Measurements from ENCODE around the gene ANKRD16. TPM values are rescaled to one million over a fixed set of nuclear protein-coding genes. Genes with fewer than 3 reads are reported as not detected.
A peak's percentile ranks its signal among the peaks of the same experiment; 100 is the strongest.

The ANKRD16 gene
- total RNA-seq, 1 donor from 2014 or later: 10.4 TPM

DNA sequence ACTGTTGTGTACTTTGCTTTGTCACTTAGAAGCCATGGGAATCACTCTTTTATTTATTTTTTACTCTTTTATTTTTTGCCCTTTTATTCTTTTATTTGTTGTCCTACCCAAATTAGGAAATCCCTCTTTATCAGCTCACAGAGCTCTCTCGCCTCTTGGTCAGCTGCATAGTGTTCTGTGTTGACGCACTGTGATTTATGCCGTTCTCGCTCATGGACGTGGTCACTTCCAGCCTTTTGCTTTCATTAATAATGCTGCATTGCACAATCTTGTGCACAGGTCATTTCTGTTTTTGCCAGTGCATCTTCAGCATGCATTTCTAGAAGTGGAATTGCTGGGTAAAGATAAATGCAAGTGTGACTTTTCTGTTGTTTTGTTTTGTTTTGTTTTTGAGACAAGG is 42.7 kb upstream of the ANKRD16 start:
- no peak overlapping the region for H3K4me3 ChIP-seq
- TF ChIP-seq, protein P1, sequence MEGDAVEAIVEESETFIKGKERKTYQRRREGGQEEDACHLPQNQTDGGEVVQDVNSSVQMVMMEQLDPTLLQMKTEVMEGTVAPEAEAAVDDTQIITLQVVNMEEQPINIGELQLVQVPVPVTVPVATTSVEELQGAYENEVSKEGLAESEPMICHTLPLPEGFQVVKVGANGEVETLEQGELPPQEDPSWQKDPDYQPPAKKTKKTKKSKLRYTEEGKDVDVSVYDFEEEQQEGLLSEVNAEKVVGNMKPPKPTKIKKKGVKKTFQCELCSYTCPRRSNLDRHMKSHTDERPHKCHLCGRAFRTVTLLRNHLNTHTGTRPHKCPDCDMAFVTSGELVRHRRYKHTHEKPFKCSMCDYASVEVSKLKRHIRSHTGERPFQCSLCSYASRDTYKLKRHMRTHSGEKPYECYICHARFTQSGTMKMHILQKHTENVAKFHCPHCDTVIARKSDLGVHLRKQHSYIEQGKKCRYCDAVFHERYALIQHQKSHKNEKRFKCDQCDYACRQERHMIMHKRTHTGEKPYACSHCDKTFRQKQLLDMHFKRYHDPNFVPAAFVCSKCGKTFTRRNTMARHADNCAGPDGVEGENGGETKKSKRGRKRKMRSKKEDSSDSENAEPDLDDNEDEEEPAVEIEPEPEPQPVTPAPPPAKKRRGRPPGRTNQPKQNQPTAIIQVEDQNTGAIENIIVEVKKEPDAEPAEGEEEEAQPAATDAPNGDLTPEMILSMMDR (IDR thresholded peaks at IDR 0.05): no peak
- intact Hi-C loops (cut with DNase I): no loop called here
- no peak overlapping the region for H3K27ac ChIP-seq
- peaks cover 63 to 85% of the 10 kb centered on the region in 2 donors for H3K36me3 ChIP-seq
- DNase-seq (ENCODE audit: low spot score in 2 of 2): no peak
- H3K27me3 ChIP-seq: no peaks in the 10 kb centered on the region
- H3K9me3 ChIP-seq: no peaks in the 10 kb centered on the region
- H3K4me1 ChIP-seq: peaks cover 0 to 4% of the 10 kb centered on the region in 2 donors

DNA sequence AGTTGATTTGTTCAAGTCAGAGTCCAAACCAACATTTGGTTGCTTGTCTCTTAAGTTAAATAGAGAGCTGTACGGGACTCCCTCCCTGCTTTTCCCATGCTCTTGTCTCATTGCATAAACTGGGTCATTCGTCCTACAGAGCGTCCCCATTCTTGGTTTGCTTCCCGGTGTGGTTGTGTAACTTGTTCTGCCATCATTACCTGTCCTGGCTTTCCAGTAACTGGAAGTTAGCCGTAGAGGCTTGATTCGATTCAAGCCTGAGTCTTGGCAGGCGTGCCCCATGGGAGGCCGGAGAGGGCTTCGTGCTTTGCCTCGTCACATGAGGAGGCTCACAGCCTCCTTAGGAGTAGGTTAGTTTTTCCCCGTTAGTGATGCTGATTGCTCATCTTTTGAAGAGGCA is 40.6 kb upstream of the ANKRD16 start:
- Histone ChIP-seq H3K27me3 (no peaks in the 10 kb centered on the region), H3K4me1 (peaks cover 0 to 10% of the 10 kb centered on the region in 2 donors), H3K9me3 (no peaks in the 10 kb centered on the region), H3K36me3 (peaks cover 51 to 77% of the 10 kb centered on the region in 2 donors), H3K27ac (no peak overlapping the region), H3K4me3 (no peak overlapping the region)
- intact Hi-C loops (cut with DNase I): no loop called here
- TF ChIP-seq, protein P1 (IDR thresholded peaks at IDR 0.05): no peak
- no peak for DNase-seq (ENCODE audit: low spot score in 2 of 2)

DNA sequence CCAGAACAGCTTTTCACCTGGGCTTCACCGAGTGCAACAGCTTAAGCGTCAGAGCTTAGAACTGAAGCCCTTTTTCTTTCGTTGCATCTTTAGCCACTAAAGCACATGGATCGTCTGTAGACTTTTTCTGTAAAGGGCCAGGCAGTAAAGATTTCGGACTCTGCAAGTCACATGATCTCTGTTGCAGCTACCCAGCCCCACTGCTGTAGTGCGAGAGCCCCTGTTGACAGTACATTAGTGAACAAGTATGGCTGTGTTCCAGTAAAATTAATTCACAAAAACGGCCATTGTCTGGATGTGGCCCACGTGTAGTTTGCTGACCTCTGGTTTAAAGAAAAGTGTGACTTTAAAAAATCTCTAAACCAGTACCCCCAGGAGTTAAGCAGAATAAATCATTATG is 39.7 kb upstream of the ANKRD16 start:
- Histone ChIP-seq H3K27me3 (no peaks in the 10 kb centered on the region), H3K4me3 (no peak overlapping the region), H3K9me3 (no peaks in the 10 kb centered on the region), H3K4me1 (peaks cover 0 to 10% of the 10 kb centered on the region in 2 donors), H3K36me3 (peaks cover 54 to 77% of the 10 kb centered on the region in 2 donors), H3K27ac (no peak overlapping the region)
- no peak for DNase-seq (ENCODE audit: low spot score in 2 of 2)
- TF ChIP-seq, protein P1 (IDR thresholded peaks at IDR 0.05): no peak
- intact Hi-C loops (cut with DNase I): no loop called here

DNA sequence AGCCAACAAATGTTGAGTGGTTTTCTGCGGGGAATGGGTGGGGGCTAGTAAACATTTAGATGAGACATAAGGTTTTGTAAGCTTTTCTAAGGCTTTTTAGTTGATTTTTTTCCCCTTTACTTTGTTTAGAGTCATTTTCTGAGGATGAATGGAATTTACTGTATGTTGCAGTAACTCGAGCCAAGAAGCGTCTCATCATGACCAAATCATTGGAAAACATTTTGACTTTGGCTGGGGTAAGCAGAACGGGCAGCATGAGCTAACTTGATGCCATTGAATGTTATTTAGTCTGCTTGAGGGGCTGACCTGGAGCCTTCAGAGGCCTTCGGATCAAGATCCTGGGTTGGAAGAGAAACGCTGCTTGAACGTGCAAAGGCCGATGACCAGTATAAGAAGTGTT is 37.6 kb upstream of the ANKRD16 start:
- intact Hi-C loops (cut with DNase I): loop anchor here (2.0 kb wide), 2 partner anchors 39 to 51 kb away; partner anchors contain the start of gene ANKRD16
- H3K4me1 ChIP-seq: peaks cover 0 to 10% of the 10 kb centered on the region in 2 donors
- no peak for DNase-seq (ENCODE audit: low spot score in 2 of 2)
- H3K27me3 ChIP-seq: no peaks in the 10 kb centered on the region
- no peak overlapping the region for H3K4me3 ChIP-seq
- H3K36me3 ChIP-seq: peaks cover 64 to 87% of the 10 kb centered on the region in 2 donors
- H3K27ac ChIP-seq: peak overlapping the region; percentile 70 to 85
- TF ChIP-seq, protein P1 (IDR thresholded peaks at IDR 0.05): no peak
- no peaks in the 10 kb centered on the region for H3K9me3 ChIP-seq

DNA sequence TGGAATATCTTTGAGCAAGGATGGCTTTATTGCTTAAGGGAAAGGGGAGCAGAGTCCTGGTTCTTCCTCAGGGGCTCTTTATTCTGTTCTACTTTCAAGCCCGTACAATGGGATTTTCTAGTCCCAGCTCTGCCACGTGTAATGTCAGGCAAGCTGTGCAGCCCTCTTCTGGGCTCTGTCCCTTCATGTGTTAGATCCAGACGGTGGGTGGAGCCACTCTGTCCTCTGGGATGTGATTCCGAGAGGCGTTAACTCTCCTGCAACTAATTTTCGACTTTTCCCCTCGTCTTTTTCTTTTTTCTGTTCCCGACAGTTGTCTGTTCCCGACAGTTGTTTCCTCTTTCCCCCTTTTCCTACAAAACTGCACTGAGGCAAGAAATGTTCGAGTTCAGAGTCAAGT is 35.2 kb upstream of the ANKRD16 start:
- Histone ChIP-seq H3K4me3 (no peak overlapping the region), H3K9me3 (no peaks in the 10 kb centered on the region), H3K4me1 (peaks cover 0 to 10% of the 10 kb centered on the region in 2 donors), H3K27ac (no peak overlapping the region), H3K36me3 (peaks cover 76 to 88% of the 10 kb centered on the region in 2 donors), H3K27me3 (no peaks in the 10 kb centered on the region)
- DNase-seq (ENCODE audit: low spot score in 2 of 2): no peak
- TF ChIP-seq, protein P1 (IDR thresholded peaks at IDR 0.05): no peak
- intact Hi-C loops (cut with DNase I): no loop called here

DNA sequence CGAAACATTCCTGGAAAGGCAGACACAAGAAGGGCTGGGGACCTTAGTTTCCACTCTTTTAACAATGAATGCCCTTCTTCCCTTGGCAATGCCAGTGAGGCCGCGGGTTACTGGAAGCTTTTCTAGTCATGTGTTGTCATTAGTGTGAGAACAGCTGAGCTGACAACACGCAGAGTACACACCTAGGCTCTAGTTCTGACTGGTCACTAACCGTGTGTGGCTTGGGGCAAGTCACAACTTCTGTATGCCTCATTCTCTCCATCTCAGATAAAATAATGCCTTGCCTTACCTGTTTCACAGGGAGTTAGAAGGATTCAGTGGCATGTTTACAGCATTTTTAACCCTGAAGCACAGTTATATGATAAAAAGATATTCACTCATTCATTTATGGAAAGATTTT is 32.1 kb upstream of the ANKRD16 start:
- TF ChIP-seq, protein P1 (IDR thresholded peaks at IDR 0.05): no peak
- peaks cover 86 to 93% of the 10 kb centered on the region in 2 donors for H3K36me3 ChIP-seq
- intact Hi-C loops (cut with DNase I): no loop called here

More for the DNA sequence above, 32.1 kb upstream of the ANKRD16 start:
- no peaks in the 10 kb centered on the region for H3K9me3 ChIP-seq
- H3K27me3 ChIP-seq: no peaks in the 10 kb centered on the region
- H3K4me3 ChIP-seq: no peak overlapping the region
- no peak for DNase-seq (ENCODE audit: low spot score in 2 of 2)
- H3K27ac ChIP-seq: no peak overlapping the region
- no peaks in the 10 kb centered on the region for H3K4me1 ChIP-seq

Data from ascending aorta (tissue), 2 donors.